GM20431 (cell line): ENCODE results near the gene BCKDHB.
"Not testable (repeated sequence)": the region's sequence is repeated elsewhere in the genome, so short reads cannot be mapped to it uniquely, and the experiment has no call there.

Source experiments
- in situ Hi-C: fragments of 300-500 bp; cut with MseI, MboI; formaldehyde crosslinking; loops from one replicate; pipeline ENCODE4 v1.15.0; 2020; ENCODE audit warnings: low sequenced_read_pairs; ENCODE audit not compliant: unreplicated experiment

The BCKDHB gene

DNA sequence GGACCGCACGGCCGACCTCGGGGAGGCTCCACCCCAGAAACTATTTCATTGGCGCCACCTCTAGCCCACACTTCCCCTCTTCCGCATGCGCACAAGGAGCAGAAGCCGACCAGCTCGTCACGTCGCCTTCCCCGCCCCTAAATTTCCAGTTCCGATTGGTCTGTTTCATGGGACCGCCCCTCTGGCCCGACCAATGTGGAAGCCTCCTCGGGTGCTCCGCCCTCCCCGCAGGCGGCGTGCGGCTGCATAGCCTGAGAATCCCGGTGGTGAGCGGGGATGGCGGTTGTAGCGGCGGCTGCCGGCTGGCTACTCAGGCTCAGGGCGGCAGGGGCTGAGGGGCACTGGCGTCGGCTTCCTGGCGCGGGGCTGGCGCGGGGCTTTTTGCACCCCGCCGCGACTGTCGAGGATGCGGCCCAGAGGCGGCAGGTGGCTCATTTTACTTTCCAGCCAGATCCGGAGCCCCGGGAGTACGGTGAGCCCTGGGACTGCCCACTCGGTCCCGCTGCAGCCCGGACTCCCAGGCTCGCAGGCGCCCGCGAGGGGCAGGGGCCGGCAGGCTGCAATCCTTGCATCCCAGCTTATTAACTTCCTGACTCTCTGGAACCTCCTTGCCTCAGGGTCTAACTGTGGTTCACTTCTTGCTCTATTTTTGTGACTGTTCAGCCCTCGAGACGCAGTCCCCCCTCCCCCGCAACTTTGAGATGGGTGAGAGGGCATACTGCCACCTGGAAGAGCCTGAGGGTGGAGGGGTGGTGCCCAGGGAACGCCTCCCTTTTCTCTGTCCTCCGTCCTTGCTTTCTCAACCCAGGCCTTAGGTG, at the start of gene BCKDHB:
BCKDHB (plus strand) TSS at position 254 of the 818 bp plus-strand sequence; CDS start at position 277, 23 bp downstream.
- in situ Hi-C loops, result no loop called here

DNA sequence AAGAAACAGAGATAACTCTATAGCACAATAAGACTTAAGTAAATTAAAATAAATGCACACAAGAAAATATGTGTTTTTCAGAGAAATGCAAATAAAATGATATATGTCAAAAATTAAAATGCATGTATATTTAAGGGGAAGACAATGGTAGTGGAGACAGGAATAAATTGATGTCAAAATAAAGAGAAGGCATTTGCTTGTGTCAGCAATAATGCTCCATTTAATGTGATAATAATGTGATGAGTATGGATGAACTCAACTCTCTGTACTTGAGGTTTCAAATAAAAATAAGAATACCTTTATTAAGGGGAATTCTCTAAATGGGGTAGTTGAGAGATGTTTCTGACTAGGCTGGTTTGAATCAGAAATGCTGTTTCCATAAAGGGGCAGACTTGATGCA, 45.7 kb upstream of the BCKDHB start:
- in situ Hi-C loops, result no loop called here

DNA sequence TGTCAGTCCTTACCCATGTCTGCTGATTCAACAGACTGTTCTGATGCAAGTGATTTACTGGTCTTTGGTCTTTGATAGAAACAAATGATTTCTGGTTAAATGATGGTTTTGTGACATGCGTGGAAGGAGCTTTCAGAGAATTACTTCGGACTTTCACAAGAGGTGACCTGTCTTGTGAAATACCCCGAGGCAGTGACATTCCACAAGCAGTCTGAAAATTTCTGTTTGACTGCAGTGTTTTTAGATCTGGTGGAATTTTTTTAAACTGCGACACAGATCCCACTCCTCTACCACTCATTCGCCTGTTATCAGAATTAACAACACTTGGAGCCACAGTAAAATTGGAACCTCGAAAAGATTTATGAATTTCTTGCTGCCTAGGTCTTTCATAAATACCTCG, 38.3 kb upstream of the BCKDHB start:
- in situ Hi-C loops, result not testable (repeated sequence)

DNA sequence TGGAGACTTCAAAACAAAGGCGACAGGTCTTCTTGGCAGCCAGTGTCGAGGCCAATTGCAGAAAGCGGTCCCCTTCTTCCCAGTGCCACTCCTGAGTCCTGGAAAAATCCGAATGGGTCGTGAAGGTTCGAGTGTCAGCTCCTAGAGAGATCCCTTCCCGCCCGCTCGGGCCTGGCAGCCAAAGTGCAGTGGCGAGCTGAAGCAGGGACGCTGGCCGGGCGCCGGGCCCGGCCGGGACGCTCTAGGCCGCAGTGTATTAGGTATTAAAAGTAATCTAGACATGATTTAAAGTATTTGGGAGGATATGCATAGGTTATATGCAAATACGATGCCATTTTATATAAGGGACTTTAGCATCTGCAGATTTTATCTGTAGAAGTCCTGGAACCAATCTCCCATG, 36.0 kb upstream of the BCKDHB start:
- in situ Hi-C loops, result not testable (repeated sequence)

DNA sequence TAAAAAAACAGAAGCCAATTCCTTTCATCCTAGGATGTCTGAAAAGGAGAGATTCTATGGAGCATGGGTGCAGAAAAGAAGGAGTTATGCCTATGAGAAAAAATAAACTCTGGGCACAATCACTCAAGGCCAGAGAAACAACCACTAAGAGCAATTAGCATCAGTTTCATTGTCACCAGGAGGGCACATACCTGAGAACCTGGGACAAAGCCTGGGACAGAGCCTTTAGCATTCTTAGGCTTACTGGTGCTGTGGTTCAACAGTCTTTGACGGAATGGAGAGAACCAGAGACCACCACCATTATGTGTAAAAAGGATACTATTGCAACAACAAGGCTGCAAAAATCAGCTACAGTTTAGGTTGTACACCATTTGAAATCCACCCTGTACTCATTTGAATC, 29.4 kb upstream of the BCKDHB start:
- in situ Hi-C loops, result loop anchor here (25.0 kb wide), 1 partner anchor 140 kb away; the partner anchor contains the start of gene ELOVL4

DNA sequence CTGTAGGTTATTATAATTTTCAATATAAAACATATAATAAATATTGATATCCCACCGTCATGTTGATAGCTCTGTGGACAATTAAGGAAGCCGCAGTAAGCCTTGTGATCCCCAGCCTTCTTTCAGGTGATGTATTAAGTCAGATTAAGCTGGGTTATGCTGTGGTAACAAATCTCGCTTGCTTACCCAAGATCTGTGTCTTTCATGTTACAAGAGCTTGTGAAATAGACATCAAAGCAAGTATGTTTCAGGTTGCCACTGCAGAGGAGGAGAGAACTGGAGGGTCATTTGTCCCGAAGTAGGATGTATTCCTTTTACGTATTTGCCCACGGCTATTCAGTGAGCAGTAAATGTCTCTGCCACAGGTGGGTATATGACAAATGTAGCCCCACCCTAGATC, 17.8 kb upstream of the BCKDHB start:
- in situ Hi-C loops, result loop anchor here (25.0 kb wide), 1 partner anchor 151 kb away; the partner anchor contains the start of gene ELOVL4

DNA sequence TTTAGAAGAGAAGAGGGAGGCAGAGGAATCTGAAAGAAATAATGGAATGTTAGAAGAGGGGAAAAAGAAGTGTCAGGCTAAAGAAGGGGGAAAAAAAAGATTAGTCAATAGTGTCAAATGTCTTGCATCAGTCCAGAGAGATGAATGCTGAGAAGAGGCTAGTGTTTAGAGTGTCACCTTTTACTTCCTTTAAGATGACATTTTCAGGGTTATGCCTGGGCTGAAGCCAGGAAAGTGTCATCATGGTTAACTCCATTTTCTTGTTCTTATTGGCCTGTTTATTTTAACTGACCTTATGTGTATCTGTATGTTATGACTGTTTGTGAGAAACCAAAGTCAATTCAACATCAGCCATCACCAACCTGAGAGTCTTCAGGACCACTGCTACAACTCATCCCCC, 15.0 kb upstream of the BCKDHB start:
- in situ Hi-C loops, result loop anchor here (25.0 kb wide), 1 partner anchor 154 kb away; the partner anchor contains the start of gene ELOVL4

DNA sequence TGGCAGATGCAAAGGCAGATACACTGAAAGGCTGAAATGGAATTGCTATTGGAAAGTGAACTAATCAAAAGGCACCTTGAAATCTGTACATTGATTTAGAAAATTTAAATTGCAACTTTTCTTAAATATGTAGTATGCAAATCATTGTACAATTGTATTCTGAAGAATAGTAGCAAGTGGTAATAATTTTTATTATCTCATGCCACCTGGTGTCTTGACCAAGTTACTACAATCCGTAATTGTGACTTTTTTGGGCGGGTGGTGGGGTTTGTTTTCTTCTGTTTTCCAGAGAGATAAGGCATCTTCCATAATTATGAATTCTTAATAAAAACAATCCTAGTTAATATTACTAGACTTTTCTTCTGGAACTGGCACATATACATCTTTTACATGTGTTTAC, 12.5 kb upstream of the BCKDHB start:
- in situ Hi-C loops, result loop anchor here (25.0 kb wide), 1 partner anchor 157 kb away; the partner anchor contains the start of gene ELOVL4

DNA sequence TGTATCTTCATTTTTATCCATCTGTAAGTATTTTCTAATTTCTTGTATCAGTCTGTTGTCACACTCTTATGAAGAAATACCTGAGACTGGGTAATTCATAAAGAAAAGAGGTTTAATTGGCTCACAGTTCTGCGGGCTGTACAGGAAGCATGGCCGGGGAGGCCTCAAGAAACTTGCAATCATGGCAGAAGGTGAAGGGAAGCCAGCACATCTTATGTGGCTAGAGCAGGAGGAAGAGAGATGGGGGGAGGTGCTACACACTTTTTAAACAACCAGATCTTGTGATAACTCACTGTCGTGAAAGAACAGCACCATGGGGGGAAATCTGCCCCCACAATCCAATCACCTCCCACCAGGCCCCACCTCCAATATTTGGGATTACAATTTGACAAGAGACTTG, 10.9 kb upstream of the BCKDHB start:
- in situ Hi-C loops, result loop anchor here (25.0 kb wide), 1 partner anchor 158 kb away; the partner anchor contains the start of gene ELOVL4

DNA sequence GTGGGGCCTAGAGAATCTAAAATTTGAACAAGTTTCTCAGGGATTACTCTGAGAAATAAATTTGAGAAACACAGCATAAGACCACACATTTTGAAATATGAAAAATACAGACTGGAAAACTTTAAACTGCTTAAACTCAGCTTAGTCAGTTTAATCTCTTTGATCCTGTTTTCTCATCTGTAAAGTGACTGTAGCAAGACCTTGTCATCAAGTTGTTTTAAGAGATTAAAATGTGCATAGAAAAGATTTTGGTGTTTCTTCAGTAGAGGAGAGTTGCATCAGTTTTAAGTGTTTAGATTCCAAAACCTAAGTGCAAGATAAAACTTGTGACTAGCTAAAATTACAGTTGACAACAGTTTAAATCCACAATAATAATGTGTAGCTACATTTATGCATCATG, 8.1 kb upstream of the BCKDHB start:
- in situ Hi-C loops, result loop anchor here (25.0 kb wide), 1 partner anchor 161 kb away; the partner anchor contains the start of gene ELOVL4

DNA sequence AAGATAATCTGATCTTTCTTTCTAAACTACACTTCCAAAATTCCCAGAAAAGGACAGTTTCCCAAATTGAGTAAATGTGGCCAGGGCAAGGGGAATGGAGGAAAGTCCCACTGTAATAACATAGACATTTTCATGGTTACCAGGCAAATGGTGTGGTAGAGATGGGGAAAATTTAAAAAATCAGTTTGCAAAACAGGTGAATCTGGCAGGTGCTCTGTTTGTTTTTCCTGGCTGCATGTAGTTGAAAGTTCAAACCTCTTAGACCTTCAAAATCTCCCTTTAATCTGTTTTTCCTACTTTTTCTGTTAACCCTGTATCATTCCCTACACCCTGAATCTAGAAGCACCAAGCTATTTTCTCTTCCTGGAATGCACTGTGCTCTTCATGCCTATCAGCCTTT, 2.0 kb upstream of the BCKDHB start:
- in situ Hi-C loops, result no loop called here

DNA sequence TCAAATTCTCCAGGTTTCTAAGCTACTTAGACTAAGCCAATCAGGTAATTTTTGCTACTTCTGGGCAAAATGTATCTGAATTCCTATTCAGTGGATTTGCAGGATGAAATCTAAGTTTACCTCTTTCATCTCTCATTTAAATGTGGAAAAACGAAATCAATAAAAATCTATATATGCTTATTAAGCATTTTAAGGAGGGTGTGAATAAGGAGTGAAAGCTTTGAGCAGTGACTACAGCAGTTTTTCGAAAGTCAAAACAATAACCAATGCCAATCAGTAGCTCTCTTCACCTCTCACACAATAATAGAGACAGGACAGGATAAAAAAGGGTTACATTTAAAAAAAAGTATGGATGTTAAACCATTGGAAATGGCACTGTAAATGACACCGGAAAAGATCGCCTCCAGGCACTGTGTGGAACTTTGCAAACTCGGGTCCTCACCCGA, 476 bp upstream of the BCKDHB start:
- in situ Hi-C loops, result no loop called here

DNA sequence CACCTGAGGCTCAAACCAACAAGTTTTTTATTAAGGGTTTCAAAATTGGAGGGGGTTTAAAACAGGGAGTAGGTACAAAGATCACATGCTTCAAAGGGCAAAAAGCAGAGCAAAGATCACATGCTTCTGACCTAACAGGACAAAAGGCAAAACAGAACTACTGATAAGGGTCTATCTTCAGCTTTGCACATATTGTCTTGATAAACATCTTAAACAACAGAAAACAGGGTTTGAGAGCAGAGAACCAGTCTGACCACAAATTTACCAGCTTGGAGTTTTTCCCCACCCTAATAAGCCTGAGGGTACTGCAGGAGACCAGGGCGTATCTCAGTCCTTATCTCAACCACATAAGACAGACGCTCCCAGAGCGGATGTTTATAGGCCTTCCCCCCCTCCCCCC, 16.1 kb downstream of the BCKDHB start:
- in situ Hi-C loops, result not testable (repeated sequence)

DNA sequence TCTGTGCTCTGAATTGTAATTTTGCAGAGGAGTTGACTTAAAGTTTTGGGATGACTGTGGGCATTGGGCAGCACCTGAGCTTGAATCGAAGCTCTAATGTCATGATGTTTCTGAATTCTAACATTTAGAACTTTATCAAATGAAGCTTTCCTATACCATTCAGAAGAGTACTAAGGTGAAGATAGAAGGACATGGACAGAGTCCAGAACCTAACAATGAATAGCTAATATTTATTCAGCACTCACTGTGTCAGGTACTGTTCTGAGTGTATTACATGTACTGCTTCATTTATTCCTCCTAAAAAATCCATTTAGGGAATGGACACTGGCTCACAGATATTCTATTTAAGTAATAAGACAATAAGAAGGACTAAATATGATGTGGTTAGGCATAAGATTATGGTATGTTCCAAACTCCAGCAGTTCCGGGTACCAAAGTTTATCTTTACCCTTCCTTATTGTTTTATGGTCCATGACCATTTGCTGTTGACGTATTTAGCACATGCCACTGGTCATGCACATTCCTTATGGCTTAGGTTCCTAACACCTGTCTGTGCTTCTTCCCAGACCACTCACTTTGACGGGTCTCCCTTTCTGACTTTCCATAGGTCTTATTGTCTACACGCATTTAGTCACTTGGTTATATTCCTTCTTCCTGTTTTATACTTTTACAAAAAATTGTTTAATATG, 20.3 kb downstream of the BCKDHB start:
- in situ Hi-C loops, result no loop called here

DNA sequence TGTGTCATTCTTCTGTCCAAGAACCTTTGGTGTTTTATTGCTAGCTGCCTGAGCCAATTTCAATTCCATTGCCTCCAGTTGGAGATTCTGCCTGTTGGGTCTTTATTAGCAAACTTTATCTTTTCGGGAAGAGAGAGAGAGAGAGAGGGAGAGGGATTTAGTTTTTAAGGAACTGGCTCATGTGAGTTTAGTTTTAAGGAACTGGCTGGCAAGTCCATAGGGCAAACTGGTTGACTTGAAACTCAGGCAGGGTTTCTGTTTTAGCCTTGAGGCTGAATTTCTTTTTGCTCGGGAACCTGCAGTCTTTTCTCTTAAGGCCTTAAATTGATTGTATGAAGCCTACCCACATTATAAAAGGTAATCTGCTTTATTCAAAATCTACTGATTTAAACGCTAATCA, 23.0 kb downstream of the BCKDHB start:
- in situ Hi-C loops, result no loop called here

DNA sequence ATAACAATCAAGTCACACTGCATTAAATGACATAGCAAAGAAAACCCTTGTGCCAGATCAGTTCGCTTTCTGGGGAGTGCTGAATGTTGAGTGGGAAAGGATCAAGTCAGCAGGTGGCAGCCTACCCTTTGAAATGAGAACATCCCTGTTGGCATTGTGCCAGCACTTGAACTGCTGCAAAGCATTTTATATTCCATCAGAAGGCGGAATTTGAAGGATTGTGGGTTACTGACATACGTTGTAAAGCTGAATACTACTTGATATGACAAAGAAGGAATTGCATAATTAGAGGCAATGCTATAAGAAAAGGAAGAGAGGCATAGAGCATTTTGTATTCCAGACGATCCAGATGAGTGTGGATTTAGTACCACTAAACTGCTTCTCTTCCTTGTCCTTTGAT, 26.5 kb downstream of the BCKDHB start:
- in situ Hi-C loops, result no loop called here

DNA sequence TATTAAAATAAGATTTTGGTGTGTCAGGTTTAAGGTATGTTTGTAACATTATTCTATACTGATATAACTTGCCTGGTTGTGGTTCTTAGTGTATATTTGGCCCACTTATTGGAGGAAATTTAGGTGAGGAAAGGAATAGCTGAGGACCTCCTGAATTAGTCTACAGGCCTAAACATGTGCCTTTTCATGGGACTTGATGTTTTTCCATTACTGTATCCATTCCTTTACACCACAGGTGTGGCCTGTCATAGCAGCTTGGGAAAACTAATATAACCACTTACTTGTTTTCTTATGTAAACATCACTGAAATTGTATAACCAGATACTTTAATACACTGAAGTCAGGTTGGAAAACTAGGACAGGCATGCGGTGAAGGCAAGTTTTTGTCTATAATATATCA, 27.6 kb downstream of the BCKDHB start:
- in situ Hi-C loops, result no loop called here

DNA sequence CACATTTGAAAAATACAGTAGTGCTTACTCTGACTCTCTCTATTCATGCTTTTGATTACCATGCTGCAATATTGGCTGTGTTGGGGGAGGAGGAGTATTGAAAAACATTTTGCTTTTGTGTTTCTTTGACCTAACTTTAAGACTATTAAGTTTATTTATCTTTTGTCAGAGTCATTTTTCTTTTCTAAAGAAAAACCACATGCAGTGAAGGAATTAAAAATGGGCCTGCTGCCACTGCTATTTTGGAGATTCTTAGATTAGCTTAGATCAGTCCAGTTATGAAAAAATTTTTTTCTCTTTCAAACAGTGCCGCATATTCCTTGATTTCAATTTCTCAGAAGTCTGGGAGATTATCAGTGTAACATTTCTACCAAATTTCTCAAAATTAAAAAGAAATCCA, 36.1 kb downstream of the BCKDHB start:
- in situ Hi-C loops, result no loop called here

DNA sequence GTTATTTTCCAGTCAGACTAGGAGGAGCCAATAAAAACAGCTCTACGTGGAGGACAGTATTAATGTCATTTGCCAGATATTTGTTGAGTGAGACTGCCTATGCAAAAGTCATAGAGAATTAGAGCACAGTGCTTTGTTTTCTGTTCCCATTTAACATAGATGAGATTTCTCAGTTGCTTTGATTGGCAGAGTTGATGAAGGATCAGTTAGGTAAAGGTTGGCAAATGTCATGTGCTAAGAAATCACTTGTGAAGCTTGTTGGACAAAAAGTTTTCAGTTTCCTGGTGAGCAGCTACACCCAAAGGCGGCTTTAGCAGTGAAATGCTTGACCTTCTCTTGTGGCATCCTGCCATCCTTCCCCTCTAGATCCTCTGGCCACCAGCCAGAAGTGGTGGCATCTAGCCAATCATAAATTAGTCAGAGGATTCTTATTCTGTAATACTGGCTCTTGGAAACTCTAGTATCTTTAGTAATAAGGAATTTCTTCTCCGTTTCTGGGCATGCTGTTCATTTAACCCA, 37.0 kb downstream of the BCKDHB start:
- in situ Hi-C loops, result no loop called here

DNA sequence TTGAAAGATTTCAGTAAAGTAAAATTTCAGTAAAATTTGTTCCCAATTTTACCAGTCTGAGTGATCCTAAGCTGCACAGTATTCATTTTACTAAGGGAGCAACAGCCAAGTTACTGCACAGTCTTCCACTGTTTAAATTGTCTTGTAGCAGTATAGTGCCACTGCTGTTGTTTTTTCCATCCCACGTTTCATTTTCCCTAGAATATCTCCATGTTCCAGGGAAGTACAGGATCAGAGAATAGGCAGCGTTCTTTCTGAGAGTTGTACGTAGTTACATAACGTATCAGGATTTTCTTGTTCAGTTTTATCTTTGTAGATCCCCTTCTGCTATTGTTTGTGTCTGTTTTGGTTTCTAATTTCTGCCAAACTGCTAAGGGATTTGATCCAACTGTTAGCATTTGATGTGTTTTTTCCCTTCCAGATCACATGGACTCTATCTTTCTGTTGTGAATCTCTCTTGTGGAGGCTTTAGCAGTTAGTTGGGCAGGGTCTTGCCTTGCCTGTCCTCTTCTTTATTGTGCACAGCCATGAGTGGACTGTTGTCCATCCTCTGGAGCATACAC, 38.4 kb downstream of the BCKDHB start:
- in situ Hi-C loops, result no loop called here
